H9 (cell line): ENCODE data around the gene ACBD6. TPM values are rescaled to one million over a fixed set of nuclear protein-coding genes. Genes with fewer than 3 reads are reported as not detected.
A peak's percentile ranks its signal among the peaks of the same experiment; 100 is the strongest.

Source experiments
- DNase-seq: peaks from one replicate; pipeline ENCODE4 v3.0.0-alpha.2; 2017
- H2AFZ ChIP-seq: one replicate; pipeline ENCODE4 v1.6.1; 2013; ENCODE audit warnings: mild to moderate bottlenecking, low read length, control low read depth, moderate library complexity
- H2AK5ac ChIP-seq: 2 replicates; pipeline ENCODE4 v1.6.1; 2013; ENCODE audit warnings: low read length, control low read depth, mixed read lengths; ENCODE audit not compliant: insufficient read length
- H2BK120ac ChIP-seq: one replicate; pipeline ENCODE4 v1.6.1; 2013; ENCODE audit warnings: low read depth, mild to moderate bottlenecking, low read length, control low read depth, inconsistent platforms; ENCODE audit not compliant: poor library complexity, severe bottlenecking
- H2BK12ac ChIP-seq: 2 replicates; pipeline ENCODE4 v1.6.1; 2013; ENCODE audit warnings: low read length, control low read depth, mixed read lengths, low read depth; ENCODE audit not compliant: insufficient read length
- H2BK15ac ChIP-seq: 2 replicates; pipeline ENCODE4 v1.6.1; 2013; ENCODE audit warnings: low read depth, low read length, control low read depth
- H2BK20ac ChIP-seq: one replicate; pipeline ENCODE4 v1.6.1; 2013; ENCODE audit warnings: low read depth, mild to moderate bottlenecking, low read length, control low read depth, inconsistent platforms; ENCODE audit not compliant: poor library complexity, severe bottlenecking
- H2BK5ac ChIP-seq: 2 replicates; pipeline ENCODE4 v1.6.1; 2013; ENCODE audit warnings: low read length, control low read depth, mixed read lengths; ENCODE audit not compliant: insufficient read length
- H3K14ac ChIP-seq: 2 replicates; pipeline ENCODE4 v1.6.1; 2013; ENCODE audit warnings: low read length, control low read depth; ENCODE audit not compliant: insufficient read depth
- H3K18ac ChIP-seq: 2 replicates; pipeline ENCODE4 v1.6.1; 2013; ENCODE audit warnings: low read depth, mild to moderate bottlenecking, mixed read lengths, low read length, control low read depth; ENCODE audit not compliant: insufficient read length
- H3K23ac ChIP-seq: 2 replicates; pipeline ENCODE4 v1.6.1; 2013; ENCODE audit warnings: low read length, control low read depth, mixed read lengths, low read depth; ENCODE audit not compliant: insufficient read length
- H3K23me2 ChIP-seq: 2 replicates; pipeline ENCODE4 v1.6.1; 2013; ENCODE audit warnings: low read depth, mild to moderate bottlenecking, mixed read lengths, low read length, control low read depth; ENCODE audit not compliant: insufficient read length, poor library complexity, severe bottlenecking
- H3K27ac ChIP-seq: 2 replicates; pipeline ENCODE4 v1.5.1; 2013; ENCODE audit warnings: low read length, control low read depth, mixed read lengths, low read depth; ENCODE audit not compliant: insufficient read length
- H3K27me3 ChIP-seq: 2 replicates; pipeline ENCODE4 v1.6.1; 2013; ENCODE audit warnings: low read length, control low read depth, inconsistent platforms; ENCODE audit not compliant: insufficient read depth
- H3K4ac ChIP-seq: 2 replicates; pipeline ENCODE4 v1.6.1; 2013; ENCODE audit warnings: low read depth, mild to moderate bottlenecking, control low read depth, inconsistent platforms, low read length, moderate library complexity
- H3K4me1 ChIP-seq: 2 replicates; pipeline ENCODE4 v1.6.1; 2013; ENCODE audit warnings: low read length, control low read depth, inconsistent platforms; ENCODE audit not compliant: insufficient read depth
- H3K4me2 ChIP-seq: 2 replicates; pipeline ENCODE4 v1.6.1; 2013; ENCODE audit warnings: low read length, control low read depth, mixed read lengths; ENCODE audit not compliant: insufficient read length, insufficient read depth
- H3K56ac ChIP-seq: 2 replicates; pipeline ENCODE4 v1.6.1; 2013; ENCODE audit warnings: low read depth, mild to moderate bottlenecking, mixed read lengths, low read length, control low read depth; ENCODE audit not compliant: insufficient read length
- H3K79me1 ChIP-seq: 2 replicates; pipeline ENCODE4 v1.6.1; 2013; ENCODE audit warnings: low read depth, mild to moderate bottlenecking, moderate library complexity, low read length, control low read depth, inconsistent platforms; ENCODE audit not compliant: insufficient read depth, poor library complexity, severe bottlenecking
- H3K79me2 ChIP-seq: 2 replicates; pipeline ENCODE4 v1.6.1; 2013; ENCODE audit warnings: low read length, control low read depth, inconsistent platforms; ENCODE audit not compliant: insufficient read depth
- H3K9ac ChIP-seq: 2 replicates; pipeline ENCODE4 v1.6.1; 2013; ENCODE audit warnings: low read length, control low read depth, mixed read lengths; ENCODE audit not compliant: insufficient read length; ENCODE audit errors: extremely low read depth
- H3K9me3 ChIP-seq: one replicate; pipeline ENCODE4 v1.6.1; 2013; ENCODE audit warnings: low read depth, low read length, inconsistent platforms; ENCODE audit not compliant: control insufficient read depth
- H3T11ph ChIP-seq: one replicate; pipeline ENCODE4 v1.6.1; 2013; ENCODE audit warnings: mild to moderate bottlenecking, low read length, control low read depth, inconsistent platforms
- H4K20me1 ChIP-seq: one replicate; pipeline ENCODE4 v1.6.1; 2013; ENCODE audit not compliant: control insufficient read depth, insufficient read length, insufficient read depth
- H4K5ac ChIP-seq: 2 replicates; pipeline ENCODE4 v1.6.1; 2013; ENCODE audit warnings: low read depth, mild to moderate bottlenecking, mixed read lengths, low read length, control low read depth; ENCODE audit not compliant: insufficient read length
- H4K8ac ChIP-seq: replicated peaks from 2 replicates; pipeline ENCODE4 v1.6.1; 2013; ENCODE audit warnings: low read length, control low read depth, mixed read lengths, low read depth; ENCODE audit not compliant: insufficient read length
- H4K91ac ChIP-seq: 2 replicates; pipeline ENCODE4 v1.6.1; 2013; ENCODE audit warnings: low read depth, mild to moderate bottlenecking, moderate library complexity, mixed read lengths, low read length, control low read depth; ENCODE audit not compliant: insufficient read length
- H3K27ac Mint-ChIP-seq, 3 experiments: 2 replicates in 2 of 3; 3 replicates in 1 of 3; pipeline ENCODE4 v1.8.0; 2020 to 2021; ENCODE audit warnings: mixed read lengths in 3 of 3, mild to moderate bottlenecking in 1 of 3, moderate library complexity in 1 of 3
- H3K27me3 Mint-ChIP-seq: 2 replicates; pipeline ENCODE4 v1.8.0; 2021; ENCODE audit warnings: low read depth, mild to moderate bottlenecking, moderate library complexity, mixed read lengths
- H3K36me3 Mint-ChIP-seq, 3 experiments: 2 replicates in 2 of 3; 3 replicates in 1 of 3; pipeline ENCODE4 v1.8.0; 2020 to 2021; ENCODE audit warnings: low read depth in 3 of 3, mixed read lengths in 3 of 3; ENCODE audit not compliant: insufficient read depth in 1 of 3
- H3K4me1 Mint-ChIP-seq, 2 experiments: 2 replicates each; pipeline ENCODE4 v1.8.0; 2020; ENCODE audit warnings: mixed read lengths in 2 of 2
- H3K4me3 Mint-ChIP-seq, 2 experiments: 2 replicates in 1 of 2; 3 replicates in 1 of 2; pipeline ENCODE4 v1.8.0; 2020 to 2021; ENCODE audit warnings: mild to moderate bottlenecking in 2 of 2, mixed read lengths in 2 of 2, moderate library complexity in 1 of 2
- H3K9me3 Mint-ChIP-seq, 2 experiments: 2 replicates in 1 of 2; 3 replicates in 1 of 2; pipeline ENCODE4 v1.8.0; 2020; ENCODE audit warnings: mild to moderate bottlenecking in 2 of 2, mixed read lengths in 2 of 2, moderate library complexity in 1 of 2
- CTCF ChIP-seq: fragments of 200-600 bp; sonication (generic); conservative IDR thresholded peaks from 3 replicates; pipeline ENCODE4 v1.8.0; 2021; ENCODE audit warnings: antibody characterized with exemption, mild to moderate bottlenecking
- WGBS: extraction: QIAGEN DNeasy Blood & Tissue Kit; methylation state at CpG from one replicate; pipeline ENCODE4 v1.1.7; 2013; ENCODE audit warnings: missing lambda C conversion rate, low lambda C conversion rate, mixed read lengths; ENCODE audit not compliant: insufficient read length; ENCODE audit errors: extremely low coverage; 5-methylcytosine and 5-hydroxymethylcytosine counted together
- total RNA-seq: library from RNA; stranded (reverse); gene quantifications from 2 replicates; pipeline ENCODE4 v1.2.1, GENCODE V29; 2021

The ACBD6 gene
- total RNA-seq, 1 experiment from 2014 or later: 51.4 TPM

- H2BK20ac ChIP-seq: no peak overlapping the region
- no peak overlapping the region for H2BK15ac ChIP-seq
- Mint-ChIP-seq H3K4me3 (no peak overlapping the region), H3K27ac (peak overlapping the region in 1 of 3 experiments; percentile 40; a peak in 1 of 7 replicates), H3K36me3 (peaks cover 46 to 54% (median 53%) of the 10 kb centered on the region in 3 experiments), H3K9me3 (peaks cover 0 to 15% of the 10 kb centered on the region in 2 experiments; a peak in 2 of 5 replicates), H3K4me1 (peaks cover 47 to 52% of the 10 kb centered on the region in 2 experiments), H3K27me3 (no peaks in the 10 kb centered on the region; the same call in 1 of the 2 replicates)
- H3K79me1 ChIP-seq: no peaks in the 10 kb centered on the region
- H3T11ph ChIP-seq: no peak overlapping the region
- no peak overlapping the region for H2BK5ac ChIP-seq
- TF ChIP-seq CTCF: no peak
- no peak overlapping the region for H3K27ac ChIP-seq
- no peaks in the 10 kb centered on the region for H4K20me1 ChIP-seq
- no peak overlapping the region for H2AFZ ChIP-seq
- H4K5ac ChIP-seq: no peak overlapping the region
- H3K4me1 ChIP-seq: peaks cover 10% of the 10 kb centered on the region; the same call in 1 of the 2 replicates
- no peak overlapping the region for H2BK12ac ChIP-seq
- H3K23me2 ChIP-seq: no peaks in the 10 kb centered on the region
- H3K9me3 ChIP-seq: no peaks in the 10 kb centered on the region
- no CpG with 5 or more reads among the region's 11 CpGs for WGBS
- H2AK5ac ChIP-seq: no peak overlapping the region
- H3K9ac ChIP-seq: no peak overlapping the region
- no peaks in the 10 kb centered on the region for H3K27me3 ChIP-seq
- H3K56ac ChIP-seq: no peak overlapping the region
- no peak overlapping the region for H2BK120ac ChIP-seq
- H3K79me2 ChIP-seq: no peaks in the 10 kb centered on the region
- H3K4me2 ChIP-seq: no peak overlapping the region
- no peak overlapping the region for H3K14ac ChIP-seq
- no peak for DNase-seq
- H3K18ac ChIP-seq: no peak overlapping the region
- H3K4ac ChIP-seq: no peak overlapping the region
- H3K23ac ChIP-seq: no peak overlapping the region
- no peak overlapping the region for H4K91ac ChIP-seq
- H4K8ac ChIP-seq: no peak overlapping the region
Measured at GRCh38 chr1:180274221-180274620, 228.2 kb downstream of the ACBD6 start.
